Measurements from ENCODE around the gene ZNF792.

DNA sequence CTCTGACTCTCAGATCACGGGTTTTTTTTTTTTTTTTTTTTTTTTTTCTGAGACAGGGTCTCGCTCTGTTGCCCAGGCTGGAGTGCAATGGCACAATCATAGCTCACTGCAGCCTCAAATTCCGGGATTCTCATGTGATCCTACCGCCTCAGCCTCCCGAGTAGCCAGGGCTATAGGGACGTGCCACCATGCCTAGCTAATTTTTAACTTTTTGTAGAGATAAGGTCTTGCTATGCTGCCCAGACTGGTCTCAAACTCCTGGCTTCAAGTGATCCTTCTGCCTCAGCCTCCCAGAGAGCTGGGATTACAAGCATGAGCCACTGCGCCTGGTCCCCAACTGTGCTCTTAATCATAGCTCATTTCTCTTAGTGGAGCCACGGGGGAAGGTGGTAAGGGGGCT lies 31.5 kb upstream of the ZNF792 start:
- TF ChIP-seq CTCF (IDR thresholded peaks at IDR 0.05; ENCODE audit: borderline replicate concordance, extremely low read depth, low read length, poor library complexity, severe bottlenecking) = no peak
- no peak for TF ChIP-seq EZH2 (IDR thresholded peaks at IDR 0.05; ENCODE audit: borderline replicate concordance, low read depth, low read length, severe bottlenecking)
